Gastroesophageal sphincter (tissue), 3 donors: ENCODE results near the gene HOXB4.

Source experiments
- CTCF ChIP-seq, 4 experiments: fragments of 200-600 bp in 2 of 4; fragments of 450-650 bp in 2 of 4; sonication (generic) in 1 of 4; IDR thresholded peaks; one replicate each; pipeline ENCODE4 v1.5.1; 2017 to 2019; ENCODE audit warnings: antibody characterized with exemption in 4 of 4, mild to moderate bottlenecking in 2 of 4, moderate library complexity in 2 of 4
- EP300 ChIP-seq: sonication (generic); formaldehyde crosslinking; IDR thresholded peaks from one replicate; pipeline ENCODE4 v1.6.1; 2017; ENCODE audit warnings: antibody characterized with exemption, mild to moderate bottlenecking
- POLR2A ChIP-seq, 2 donors: fragments of 450-650 bp; IDR thresholded peaks; one replicate each; pipeline ENCODE4 v1.6.1; 2017; ENCODE audit warnings: antibody characterized with exemption in 2 of 2, mild to moderate bottlenecking in 2 of 2, moderate library complexity in 1 of 2

GRCh38 chr17:48528153-48528935 is 49.8 kb downstream of the HOXB4 start:
- TF ChIP-seq CTCF (IDR thresholded peaks at IDR 0.05) (no peak), POLR2A (IDR thresholded peaks at IDR 0.05) (no peak), EP300 (no peak)
